Heart right ventricle (tissue), 16 donors: ENCODE results near the gene GCH1. TPM values are rescaled to one million over a fixed set of nuclear protein-coding genes. Genes with fewer than 3 reads are reported as not detected.

Experiments
- ATAC-seq, 8 donors: fragments of 200-7000 bp; cut with Tn5 transposase; one replicate each; pipeline ENCODE4 v1.9.1; 2020; ENCODE audit warnings: mild to moderate bottlenecking in 8 of 8, moderate library complexity in 8 of 8, moderate number of reproducible peaks in 1 of 8
- DNase-seq, 2 donors: peaks; one replicate each; pipeline ENCODE4 v3.0.0-alpha.2; 2020
- H3K27ac ChIP-seq, 10 donors: fragments of 200-600 bp; sonication (generic) in 2 of 10; one replicate each; pipeline versions ENCODE4 v1.5.0 to v1.8.0; 2020 to 2022; ENCODE audit warnings: mild to moderate bottlenecking in 3 of 10
- H3K27me3 ChIP-seq, 7 donors: fragments of 200-600 bp; one replicate each; pipeline ENCODE4 v1.8.0; 2021 to 2022; ENCODE audit warnings: mild to moderate bottlenecking in 2 of 7
- H3K36me3 ChIP-seq, 9 donors: fragments of 200-600 bp; sonication (generic) in 1 of 9; one replicate each; pipeline versions ENCODE4 v1.5.0 to v1.8.0; 2020 to 2022; ENCODE audit warnings: mild to moderate bottlenecking in 2 of 9
- H3K4me1 ChIP-seq, 9 donors: fragments of 200-600 bp; sonication (generic) in 1 of 9; one replicate each; pipeline versions ENCODE4 v1.5.0 to v1.8.0; 2020 to 2022; ENCODE audit warnings: mild to moderate bottlenecking in 4 of 9
- H3K4me3 ChIP-seq, 10 donors: fragments of 200-600 bp; sonication (generic) in 2 of 10; one replicate each; pipeline versions ENCODE4 v1.5.0 to v1.8.0; 2020 to 2022; ENCODE audit warnings: mild to moderate bottlenecking in 7 of 10, moderate library complexity in 2 of 10
- H3K9me3 ChIP-seq, 11 donors: fragments of 200-600 bp in 10 of 11; sonication (generic) in 2 of 11; one replicate each; pipeline versions ENCODE4 v1.5.0 to v1.8.0; 2013 to 2022; ENCODE audit warnings: mild to moderate bottlenecking in 2 of 11, control low read depth in 1 of 11, moderate library complexity in 1 of 11
- CTCF ChIP-seq, 9 donors: fragments of 200-600 bp; sonication (generic) in 2 of 9; IDR thresholded peaks; one replicate each; pipeline versions ENCODE4 v1.5.0 to v1.8.0; 2021 to 2022; ENCODE audit warnings: antibody characterized with exemption in 9 of 9, mild to moderate bottlenecking in 5 of 9, moderate library complexity in 1 of 9
- WGBS, 2 donors: extraction: QIAGEN DNeasy Blood & Tissue Kit; methylation state at CpG; one replicate each; pipeline ENCODE4 v1.1.7; 2013; ENCODE audit warnings: inconsistent platforms in 1 of 2; 5-methylcytosine and 5-hydroxymethylcytosine counted together
- intact Hi-C, 10 donors: fragments of 100-400 bp; cut with DNase I; formaldehyde crosslinking; loops; one replicate each; pipeline versions ENCODE4 v1.11.1 to v1.14.2; 2022
- microRNA-seq, 2 donors: library from miRNA; unstranded; fragments of <30 nt; microRNA quantifications; one replicate each; pipeline ENCODE4 v1.2.0, GENCODE V29; 2021
- polyA plus RNA-seq, 2 donors: library from polyadenylated mRNA; stranded (reverse); fragments of 200-250 nt; gene quantifications; one replicate each; pipeline ENCODE4 v1.2.3, GENCODE V29; 2013
- total RNA-seq, 10 donors: library from RNA; stranded (reverse); fragmentation: NEBNext Ultra II Directional in 3 of 10; extraction: Animal tissue kit (Norgen Biotek cat#: 25700) in 3 of 10; gene quantifications; one replicate each; pipeline versions ENCODE4 v1.2.1 to v1.2.4, GENCODE V29; 2021 to 2023
- donor health status: Arrhythmogenic right ventricular cardiomyopathy.
- donor health status: ischemic (EF 13 %, LVEDD 7.1; RV severe dilation, severe dysfunction).
- donor health status: healthy with polysubstance abuse.
- donor health status: DM: no; HTN: yes; CAD: no.
- donor health status: DM: no; HTN: no; CAD: no.
- donor health status: ischemic (EF 25% LVEDD 6.9; RV normal size, moderate dysfunction).
- donor health status: ischemic (EF 25% LVEDD 5.7; RV mildly dilated, moderate dysfunction).
- donor health status: healthy.
- donor health status: DM: yes; HTN: yes; CAD: no.
- donor health status: Ischemic cardiomyopathy.
- donor health status: ischemic (EF 35%, LVEDD 5.7; RV mildly dilated, moderate dysfunction).
- donor health status: nonischemic (EF 11% LVEDD 7.7; RV severe dilation, severe dysfunction).
- donor health status: DM: yes; HTN: yes; CAD: no.
- donor health status: PGD.
- donor health status: ischemic (EF 29% LVEDD 5.4; RV normal size, mild dysfunction).
- donor health status: nonischemic (EF 23%, LVEDD 6.1; RV moderate dilation, normal function).

The GCH1 gene
- total and polyA plus RNA-seq, 12 donors = 1.0 to 11.0 (median 2.7) TPM

- DNase-seq = no peak
- Histone ChIP-seq H3K4me1 (peaks cover 0 to 8% (median 0%) of the 10 kb centered on the region in 9 donors), H3K9me3 (peaks cover 0 to 12% (median 6%) of the 10 kb centered on the region in 11 donors), H3K27me3 (no peaks in the 10 kb centered on the region), H3K27ac (no peak overlapping the region), H3K36me3 (peaks cover 0 to 29% (median 6%) of the 10 kb centered on the region in 9 donors), H3K4me3 (no peak overlapping the region)
- ATAC-seq = peak in 4 of 8 donors; percentile 29 to 53 (median 42)
- 73% methylated on average over 3 of the region's 3 CpGs for WGBS, 2 donors
- intact Hi-C loops = no loop called here
- TF ChIP-seq CTCF (IDR thresholded peaks at IDR 0.05) = no peak
Measured at GRCh38 chr14:54794796-54795195, 107.8 kb downstream of the GCH1 start.

- no peak for DNase-seq
- intact Hi-C loops = no loop called here
- WGBS, 2 donors = 42 to 43% methylated on average over 1 of the region's 1 CpG
Measured at GRCh38 chr14:54794159-54794558, 108.5 kb downstream of the GCH1 start.

GRCh38 chr14:54792288-54792687, 110.3 kb downstream of the GCH1 start:
- DNase-seq (no peak), ATAC-seq (no peak)
- Histone ChIP-seq H3K9me3 (peaks cover 0 to 12% (median 6%) of the 10 kb centered on the region in 11 donors), H3K4me1 (peaks cover 0 to 19% (median 7%) of the 10 kb centered on the region in 9 donors), H3K27me3 (no peaks in the 10 kb centered on the region), H3K27ac (no peak overlapping the region), H3K4me3 (no peak overlapping the region), H3K36me3 (peaks cover 0 to 54% (median 16%) of the 10 kb centered on the region in 9 donors)
- WGBS, 2 donors = 78 to 80% methylated on average over 6 of the region's 6 CpGs
- intact Hi-C loops = no loop called here
- TF ChIP-seq CTCF (IDR thresholded peaks at IDR 0.05) = no peak

More at GRCh38 chr14:54794159-54794558, 108.5 kb downstream of the GCH1 start:
- TF ChIP-seq CTCF (IDR thresholded peaks at IDR 0.05) = no peak
- Histone ChIP-seq H3K9me3 (peaks cover 0 to 12% (median 6%) of the 10 kb centered on the region in 11 donors), H3K4me1 (peaks cover 0 to 8% (median 0%) of the 10 kb centered on the region in 9 donors), H3K36me3 (peaks cover 0 to 35% (median 6%) of the 10 kb centered on the region in 9 donors), H3K27me3 (no peaks in the 10 kb centered on the region), H3K27ac (no peak overlapping the region), H3K4me3 (no peak overlapping the region)
- no peak for ATAC-seq

Small RNA genes lying within 50 kb of the gene (microRNA-seq; reads per million reads assigned to microRNA genes)
- 0 reads per million in 2 donors for gene MIR4308

Other genes starting within 250 kb of the GCH1 start
- 1 to 10 TPM in 9 of 10 donors, under 1 TPM in 1; 0.93 to 2.7 (median 2.1) TPM for gene WDHD1, start 124.3 kb upstream of the GCH1 start, total RNA-seq
- gene WDHD1, start 124.3 kb upstream of the GCH1 start, polyA plus RNA-seq = under 1 TPM; 0.59 to 0.75 TPM
- gene SOCS4, start 124.4 kb upstream of the GCH1 start, total RNA-seq = 10 to 100 TPM; 12.2 to 24.2 (median 17.4) TPM
- 1 to 10 TPM; 4.7 to 5.9 TPM for gene SOCS4, start 124.4 kb upstream of the GCH1 start, polyA plus RNA-seq
- 100 to 1,000 TPM in 1 of 10 donors, 10 to 100 TPM in 9; 58.6 to 105 (median 78.4) TPM for gene MAPK1IP1L, start 148.8 kb upstream of the GCH1 start, total RNA-seq
- gene MAPK1IP1L, start 148.8 kb upstream of the GCH1 start, polyA plus RNA-seq = 10 to 100 TPM; 23.6 to 38.6 TPM
- 100 to 1,000 TPM; 119 to 302 (median 168) TPM for gene LGALS3, start 226.4 kb upstream of the GCH1 start, total RNA-seq
- gene LGALS3, start 226.4 kb upstream of the GCH1 start, polyA plus RNA-seq = 100 to 1,000 TPM; 288 to 308 TPM